Activated CD4-positive, alpha-beta T cell treated with anti-CD3 and anti-CD28 coated beads, Interleukin-2, Interleukin-6, amounts not matched to agents 100 ng/mL and 50 ng/mL, durations not matched to agents 16 hours and 8 hours (primary cell): ENCODE data around the gene PGAP3.
"Not testable (repeated sequence)": the region's sequence is repeated elsewhere in the genome, so short reads cannot be mapped to it uniquely, and the experiment has no call there.

Experiments
- DNase-seq: peaks from one replicate; pipeline ENCODE4 v3.0.0-alpha.2; 2020

PGAP3 gene

GRCh38 chr17:39715375-39716072 is 27.7 kb upstream of the PGAP3 start:
- no peak for DNase-seq

GRCh38 chr17:39714234-39714633 is 26.4 kb upstream of the PGAP3 start:
- no peak for DNase-seq

- no peak for DNase-seq
Measured at GRCh38 chr17:39711851-39712250, 24.0 kb upstream of the PGAP3 start.

- not testable (repeated sequence) for DNase-seq
Measured at GRCh38 chr17:39711071-39711470, 23.2 kb upstream of the PGAP3 start.

GRCh38 chr17:39709998-39710964 is 22.4 kb upstream of the PGAP3 start:
- no peak for DNase-seq

GRCh38 chr17:39709319-39709997 is 21.6 kb upstream of the PGAP3 start:
- DNase-seq, result no peak

- DNase-seq, result no peak
Measured at GRCh38 chr17:39706921-39707337, 19.1 kb upstream of the PGAP3 start.

- DNase-seq, result no peak
Measured at GRCh38 chr17:39706383-39706782, 18.5 kb upstream of the PGAP3 start.

- no peak for DNase-seq
Measured at GRCh38 chr17:39705786-39706348, 18.0 kb upstream of the PGAP3 start.

- no peak for DNase-seq
Measured at GRCh38 chr17:39704821-39705551, 17.1 kb upstream of the PGAP3 start.

GRCh38 chr17:39703913-39704312 is 16.1 kb upstream of the PGAP3 start:
- DNase-seq, result no peak

- no peak for DNase-seq
Measured at GRCh38 chr17:39702901-39703893, 15.3 kb upstream of the PGAP3 start.

- no peak for DNase-seq
Measured at GRCh38 chr17:39701784-39702422, 14.0 kb upstream of the PGAP3 start.

- no peak for DNase-seq
Measured at GRCh38 chr17:39701012-39701783, 13.3 kb upstream of the PGAP3 start.

GRCh38 chr17:39700148-39700987 is 12.5 kb upstream of the PGAP3 start:
- no peak for DNase-seq

GRCh38 chr17:39699818-39700147 is 11.9 kb upstream of the PGAP3 start, which contains the start of gene ERBB2:
Gene ERBB2, plus strand, starts transcription at chr17:39700064. Its CDS starts 175 bp downstream, at chr17:39700239.
- DNase-seq, result no peak

GRCh38 chr17:39699157-39699817 is 11.4 kb upstream of the PGAP3 start:
- DNase-seq, result not testable (repeated sequence)

- no peak for DNase-seq
Measured at GRCh38 chr17:39697961-39698360, 10.1 kb upstream of the PGAP3 start.
